Measurements from ENCODE around the gene COA1. TPM values are rescaled to one million over a fixed set of nuclear protein-coding genes. Genes with fewer than 3 reads are reported as not detected.

The COA1 gene
- total and polyA plus RNA-seq, 2 experiments from 2014 or later, result 53.4 to 59.5 TPM

- H3K27ac ChIP-seq, result peak overlapping the region; percentile 66
- H4K20me1 ChIP-seq (ENCODE audit: insufficient read depth), result peaks cover 36% of the 10 kb centered on the region
- peaks cover 70% of the 10 kb centered on the region for H3K4me1 ChIP-seq (ENCODE audit: insufficient read depth)
- in situ Hi-C loops (cut with MboI), result loop anchor here (25.0 kb wide), 1 partner anchor 246 kb away; no protein-coding TSS in a partner anchor
- no peak overlapping the region for H2AFZ ChIP-seq
- no peaks in the 10 kb centered on the region for H3K9me2 ChIP-seq (ENCODE audit: insufficient read depth)
- no peaks in the 10 kb centered on the region for H3K27me3 ChIP-seq (replicated peaks; ENCODE audit: insufficient read depth)
- DNase-seq, result no peak
- H3F3A ChIP-seq (ENCODE audit: insufficient read depth), result peaks cover 81% of the 10 kb centered on the region
- no peak overlapping the region for H3K4me3 ChIP-seq
- peaks cover 8% of the 10 kb centered on the region; the same call in 1 of the 2 replicates for H3K36me3 ChIP-seq (ENCODE audit: low read depth)
- TF ChIP-seq EZH2 (IDR thresholded peaks at IDR 0.05; ENCODE audit: insufficient read depth, poor library complexity, severe bottlenecking), result no peak
- TF ChIP-seq EZH2phosphoT487 (IDR thresholded peaks at IDR 0.05; ENCODE audit: insufficient read depth, low read depth), result no peak
- no peaks in the 10 kb centered on the region for H3K9me3 ChIP-seq (ENCODE audit: low read depth)
- H3K79me2 ChIP-seq (ENCODE audit: insufficient read depth), result peaks cover 100% of the 10 kb centered on the region
- 90 to 92% methylated on average over 2 of the region's 2 CpGs for WGBS, 2 experiments (ENCODE audit: low coverage in 1 of 2, low lambda C conversion rate in 2 of 2, missing lambda C conversion rate in 2 of 2)
- peak overlapping the region; percentile 39 for H3K4me2 ChIP-seq (ENCODE audit: unreplicated experiment)
- H3K9ac ChIP-seq, result peak overlapping the region; percentile 23; the same call in 1 of the 2 replicates
Observed at GRCh38 chr7:43590862-43591557, 138.3 kb downstream of the COA1 start.

- no peak overlapping the region for H3K4me2 ChIP-seq (ENCODE audit: unreplicated experiment)
- no peak for DNase-seq
- H2AFZ ChIP-seq, result no peak overlapping the region
- no peak overlapping the region for H3K9ac ChIP-seq
- in situ Hi-C loops (cut with MboI), result loop anchor here (25.0 kb wide), 1 partner anchor 248 kb away; no protein-coding TSS in a partner anchor
- peaks cover 26% of the 10 kb centered on the region; the same call in 1 of the 2 replicates for H4K20me1 ChIP-seq (ENCODE audit: insufficient read depth)
- TF ChIP-seq EZH2phosphoT487 (IDR thresholded peaks at IDR 0.05; ENCODE audit: insufficient read depth, low read depth) (no peak), EZH2 (IDR thresholded peaks at IDR 0.05; ENCODE audit: insufficient read depth, poor library complexity, severe bottlenecking) (no peak)
- WGBS, 2 experiments (ENCODE audit: low coverage in 1 of 2, low lambda C conversion rate in 2 of 2, missing lambda C conversion rate in 2 of 2), result 98 to 100% methylated on average over 3 of the region's 3 CpGs
- no peaks in the 10 kb centered on the region for H3K9me3 ChIP-seq (ENCODE audit: low read depth)
- no peak overlapping the region for H3K4me3 ChIP-seq
- H3K4me1 ChIP-seq (ENCODE audit: insufficient read depth), result peaks cover 74% of the 10 kb centered on the region
- peaks cover 100% of the 10 kb centered on the region for H3K79me2 ChIP-seq (ENCODE audit: insufficient read depth)
- no peaks in the 10 kb centered on the region for H3K9me2 ChIP-seq (ENCODE audit: insufficient read depth)
- no peak overlapping the region for H3K27ac ChIP-seq
- 0 out of 2 replicates have a peak, but pooled peaks cover 5% of the 10 kb centered on the region for H3K36me3 ChIP-seq (ENCODE audit: low read depth)
- peaks cover 82% of the 10 kb centered on the region for H3F3A ChIP-seq (ENCODE audit: insufficient read depth)
- H3K27me3 ChIP-seq (replicated peaks; ENCODE audit: insufficient read depth), result no peaks in the 10 kb centered on the region
Observed at GRCh38 chr7:43589728-43590127, 139.6 kb downstream of the COA1 start.

Other genes starting within 250 kb of the COA1 start
- gene STK17A, start 146.4 kb downstream of the COA1 start, total RNA-seq (2014; rRNA removed; shearing (Covaris generic)), result 132 and 137 TPM in 2 replicates
- gene STK17A, start 146.4 kb downstream of the COA1 start, polyA plus RNA-seq (2016; fragmentation: Nextera tagmentation; extraction: Ambion mirVana), result 102 TPM in 2 replicates
- gene BLVRA, start 29.2 kb upstream of the COA1 start, total RNA-seq (2014; rRNA removed; shearing (Covaris generic)), result 12.8 and 14.7 TPM in 2 replicates
- gene BLVRA, start 29.2 kb upstream of the COA1 start, polyA plus RNA-seq (2016; fragmentation: Nextera tagmentation; extraction: Ambion mirVana), result 47.0 and 52.6 TPM in 2 replicates
- 79.3 and 113 TPM in 2 replicates for gene MRPS24, start 140.0 kb upstream of the COA1 start, total RNA-seq (2014; rRNA removed; shearing (Covaris generic))
- 163 and 166 TPM in 2 replicates for gene MRPS24, start 140.0 kb upstream of the COA1 start, polyA plus RNA-seq (2016; fragmentation: Nextera tagmentation; extraction: Ambion mirVana)
- gene URGCP, start 177.1 kb upstream of the COA1 start, total RNA-seq (2014; rRNA removed; shearing (Covaris generic)), result 29.6 and 36.8 TPM in 2 replicates
- gene URGCP, start 177.1 kb upstream of the COA1 start, polyA plus RNA-seq (2016; fragmentation: Nextera tagmentation; extraction: Ambion mirVana), result 25.9 and 26.5 TPM in 2 replicates
- 21.7 and 33.0 TPM in 2 replicates for gene UBE2D4, start 196.9 kb upstream of the COA1 start, total RNA-seq (2014; rRNA removed; shearing (Covaris generic))
- gene UBE2D4, start 196.9 kb upstream of the COA1 start, polyA plus RNA-seq (2016; fragmentation: Nextera tagmentation; extraction: Ambion mirVana), result 20.5 and 22.0 TPM in 2 replicates